ENCODE measurements around the gene ADARB1.

The ADARB1 gene

DNA sequence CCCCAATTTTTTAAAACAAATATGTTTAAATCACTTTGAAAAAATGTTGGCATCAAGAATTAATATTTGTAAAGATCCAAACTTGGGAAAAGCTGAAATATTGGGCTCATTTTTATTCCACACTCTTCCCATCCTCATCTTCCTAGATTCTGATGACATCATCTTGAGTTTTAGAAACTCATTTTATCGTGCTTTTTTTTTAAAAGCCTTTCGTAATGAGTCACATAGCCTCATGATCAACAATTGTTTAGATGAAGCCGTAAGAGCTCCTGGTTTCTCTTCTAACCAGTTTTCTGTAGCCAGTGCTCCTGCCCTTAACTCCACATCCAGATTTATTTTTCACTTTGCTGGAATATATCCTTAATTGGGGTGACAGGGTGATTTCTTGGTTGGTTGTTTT is 134.7 kb downstream of the ADARB1 start:
- no peak overlapping the region for H3K27ac ChIP-seq
- TF ChIP-seq ZFX (IDR thresholded peaks at IDR 0.05; ENCODE audit: borderline replicate concordance): no peak
- TF ChIP-seq, protein P1, sequence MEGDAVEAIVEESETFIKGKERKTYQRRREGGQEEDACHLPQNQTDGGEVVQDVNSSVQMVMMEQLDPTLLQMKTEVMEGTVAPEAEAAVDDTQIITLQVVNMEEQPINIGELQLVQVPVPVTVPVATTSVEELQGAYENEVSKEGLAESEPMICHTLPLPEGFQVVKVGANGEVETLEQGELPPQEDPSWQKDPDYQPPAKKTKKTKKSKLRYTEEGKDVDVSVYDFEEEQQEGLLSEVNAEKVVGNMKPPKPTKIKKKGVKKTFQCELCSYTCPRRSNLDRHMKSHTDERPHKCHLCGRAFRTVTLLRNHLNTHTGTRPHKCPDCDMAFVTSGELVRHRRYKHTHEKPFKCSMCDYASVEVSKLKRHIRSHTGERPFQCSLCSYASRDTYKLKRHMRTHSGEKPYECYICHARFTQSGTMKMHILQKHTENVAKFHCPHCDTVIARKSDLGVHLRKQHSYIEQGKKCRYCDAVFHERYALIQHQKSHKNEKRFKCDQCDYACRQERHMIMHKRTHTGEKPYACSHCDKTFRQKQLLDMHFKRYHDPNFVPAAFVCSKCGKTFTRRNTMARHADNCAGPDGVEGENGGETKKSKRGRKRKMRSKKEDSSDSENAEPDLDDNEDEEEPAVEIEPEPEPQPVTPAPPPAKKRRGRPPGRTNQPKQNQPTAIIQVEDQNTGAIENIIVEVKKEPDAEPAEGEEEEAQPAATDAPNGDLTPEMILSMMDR (IDR thresholded peaks at IDR 0.05): no peak

DNA sequence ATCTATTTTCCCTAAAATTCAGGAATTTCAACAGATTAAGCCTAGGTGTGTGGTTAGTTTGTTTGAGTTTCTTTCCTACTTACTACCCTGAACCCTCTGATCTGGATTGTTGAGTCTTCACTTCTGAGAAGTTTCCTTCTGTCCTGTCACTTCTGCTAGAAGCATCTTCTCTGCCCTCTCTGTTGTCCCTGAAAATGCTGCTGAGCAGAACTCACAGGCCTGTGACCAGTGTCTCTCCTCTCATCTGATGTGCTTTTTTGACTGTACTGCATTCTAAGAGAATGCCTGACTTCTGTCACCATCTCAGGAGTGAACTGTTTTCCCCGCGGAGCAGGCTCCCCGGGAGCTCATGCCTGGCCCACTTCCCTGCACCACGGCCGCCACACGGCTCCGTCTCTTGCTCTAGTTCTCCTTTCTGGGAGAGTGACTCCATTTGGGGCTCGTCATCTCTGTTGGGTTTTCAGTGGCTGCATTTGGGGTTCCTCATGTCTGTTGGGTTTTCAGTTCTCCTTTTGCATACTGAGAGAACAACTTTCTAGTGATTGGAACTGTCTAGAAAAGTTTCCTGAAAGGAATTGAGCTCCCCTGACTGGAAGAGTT is 135.4 kb downstream of the ADARB1 start:
- TF ChIP-seq ZFX (IDR thresholded peaks at IDR 0.05; ENCODE audit: borderline replicate concordance): no peak
- H3K27ac ChIP-seq: no peak overlapping the region

DNA sequence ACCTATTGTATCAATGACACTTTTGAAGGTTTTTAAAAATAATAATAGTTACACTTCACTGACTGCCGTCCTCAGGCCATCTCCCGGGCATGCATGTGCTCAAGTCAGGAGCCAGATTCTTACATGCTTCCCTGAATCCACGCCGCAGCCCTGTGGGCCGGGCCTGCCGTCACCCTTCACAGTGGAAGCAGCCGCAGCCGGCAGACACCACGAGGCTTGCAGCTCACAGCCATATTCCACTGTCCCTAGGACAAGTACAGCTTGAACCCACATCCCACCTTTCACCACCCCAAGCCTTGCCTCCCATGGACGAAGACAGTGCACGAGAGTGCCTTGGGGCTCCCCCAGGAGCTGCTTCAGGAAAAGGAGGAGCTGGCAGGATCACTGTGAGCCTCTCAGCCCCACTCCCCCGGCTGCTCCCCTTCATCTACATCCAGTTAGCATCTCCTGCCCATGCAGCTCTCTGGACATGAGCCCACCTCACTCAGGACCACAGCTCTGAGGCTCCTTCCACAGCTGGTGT is 136.1 kb downstream of the ADARB1 start:
- no peak for TF ChIP-seq ZFX (IDR thresholded peaks at IDR 0.05; ENCODE audit: borderline replicate concordance)
- TF ChIP-seq, protein P1 (IDR thresholded peaks at IDR 0.05): no peak
- no peak overlapping the region for H3K27ac ChIP-seq

DNA sequence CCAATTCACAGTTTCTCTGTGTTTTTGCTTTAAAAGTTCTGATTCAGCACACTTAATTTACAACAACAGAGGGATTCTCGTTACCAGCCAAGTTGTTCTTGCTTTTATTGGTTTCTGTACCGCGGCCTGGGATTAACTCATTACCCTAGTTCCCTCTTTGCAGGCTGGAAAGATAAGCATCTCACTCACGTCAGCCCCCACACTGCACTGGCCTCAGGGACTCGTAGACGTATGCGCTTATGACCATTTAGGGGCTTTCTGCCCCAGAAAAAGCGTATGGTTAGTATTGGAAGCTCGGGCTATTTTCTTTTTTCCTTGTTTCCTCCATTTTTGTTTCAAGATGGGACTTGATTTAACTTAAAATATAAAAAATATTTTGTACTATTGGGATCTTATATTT is 137.3 kb downstream of the ADARB1 start:
- TF ChIP-seq, protein P1 (IDR thresholded peaks at IDR 0.05): no peak
- no peak for TF ChIP-seq ZFX (IDR thresholded peaks at IDR 0.05; ENCODE audit: borderline replicate concordance)
- no peak overlapping the region for H3K27ac ChIP-seq

DNA sequence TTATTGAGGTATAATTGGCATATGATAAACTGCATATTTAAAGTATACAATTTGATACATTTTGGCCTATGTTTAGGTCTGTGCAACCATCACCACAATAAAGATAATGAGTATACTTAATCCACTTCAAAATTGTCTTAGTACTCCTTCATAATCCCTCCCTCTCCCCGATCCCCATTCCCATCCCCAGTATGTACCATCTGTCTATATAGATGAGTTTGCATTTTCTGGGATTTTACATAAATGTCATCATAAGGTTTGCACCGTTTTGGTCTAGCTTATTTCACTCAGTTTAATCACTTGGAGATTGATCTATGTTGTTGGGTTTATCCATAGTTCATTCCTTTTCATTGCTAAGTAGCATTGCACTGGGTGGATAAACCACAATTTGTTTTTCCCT is 139.0 kb downstream of the ADARB1 start:
- H3K27ac ChIP-seq: no peak overlapping the region
- TF ChIP-seq, protein P1 (IDR thresholded peaks at IDR 0.05): no peak
- no peak for TF ChIP-seq ZFX (IDR thresholded peaks at IDR 0.05; ENCODE audit: borderline replicate concordance)

DNA sequence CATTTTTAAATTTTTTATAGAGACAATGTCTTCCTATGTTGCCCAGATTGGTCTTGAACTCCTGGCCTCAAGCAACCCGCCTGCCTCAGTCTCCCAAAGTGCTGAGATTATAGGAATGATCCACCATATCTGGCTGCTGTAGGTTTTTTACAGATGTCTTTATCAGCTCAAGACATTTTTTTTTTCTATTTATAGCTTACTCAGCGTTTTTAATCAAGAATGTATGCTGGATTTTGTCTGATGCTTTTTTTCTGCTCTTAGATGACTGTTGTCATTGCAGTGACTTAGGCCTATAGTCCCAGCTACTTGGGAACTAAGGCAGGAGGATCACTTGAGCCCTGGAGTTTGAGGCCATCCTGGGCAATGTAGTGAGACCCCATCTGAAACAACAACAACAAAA is 140.8 kb downstream of the ADARB1 start:
- H3K27ac ChIP-seq: no peak overlapping the region
- no peak for TF ChIP-seq ZFX (IDR thresholded peaks at IDR 0.05; ENCODE audit: borderline replicate concordance)
- TF ChIP-seq, protein P1 (IDR thresholded peaks at IDR 0.05): no peak

DNA sequence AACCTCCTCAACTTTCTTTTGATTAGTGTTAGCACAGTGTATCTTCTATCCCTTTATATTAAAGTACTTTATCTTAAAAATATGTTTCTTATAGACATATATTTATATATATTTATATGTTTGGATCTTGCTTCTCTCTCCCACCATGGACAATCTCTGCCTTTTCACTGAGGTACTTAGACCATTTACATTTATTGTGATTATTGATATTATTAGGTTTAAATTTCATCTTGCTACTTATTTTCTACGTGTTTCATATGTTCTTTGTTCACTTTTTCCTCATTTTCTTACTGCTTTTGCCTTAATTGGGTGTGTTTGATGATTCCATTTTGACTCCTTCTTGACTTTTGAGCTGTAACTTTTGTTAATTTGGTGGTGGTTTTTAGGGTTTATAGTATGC is 142.6 kb downstream of the ADARB1 start:
- TF ChIP-seq, protein P1 (IDR thresholded peaks at IDR 0.05): no peak
- TF ChIP-seq ZFX (IDR thresholded peaks at IDR 0.05; ENCODE audit: borderline replicate concordance): no peak
- H3K27ac ChIP-seq: no peak overlapping the region

DNA sequence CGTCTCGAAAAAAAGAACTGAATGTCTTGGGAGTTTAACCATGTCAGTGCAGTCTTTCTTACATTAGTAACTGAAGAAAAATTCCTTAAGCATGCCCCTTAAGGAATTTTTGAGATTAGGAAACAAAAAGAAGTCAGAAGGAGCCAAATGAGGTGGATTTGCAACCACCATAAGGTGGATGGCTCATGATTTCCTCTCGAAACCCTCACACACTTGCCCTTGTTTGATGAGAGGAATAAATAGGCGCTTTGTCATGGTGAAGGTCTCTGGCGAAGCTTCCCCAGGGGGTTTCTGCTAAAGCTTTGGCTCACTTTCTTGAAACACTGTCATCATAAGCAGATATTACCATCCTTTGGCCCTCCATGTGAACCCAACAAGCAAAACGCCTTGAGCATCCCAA is 145.1 kb downstream of the ADARB1 start:
- TF ChIP-seq ZFX (IDR thresholded peaks at IDR 0.05; ENCODE audit: borderline replicate concordance): no peak
- TF ChIP-seq, protein P1 (IDR thresholded peaks at IDR 0.05): no peak
- no peak overlapping the region for H3K27ac ChIP-seq

Data from 22Rv1 (cell line).